Activated CD4-positive, alpha-beta T cell treated with anti-CD3 and anti-CD28 coated beads for 36 hours (primary cell): ENCODE data around the gene ASIC5. TPM values are rescaled to one million over a fixed set of nuclear protein-coding genes. Genes with fewer than 3 reads are reported as not detected.

Experiments
- ATAC-seq: fragments of 200-7000 bp; cut with Tn5 transposase; one replicate; pipeline ENCODE4 v1.10.0; 2021; ENCODE audit warnings: mild to moderate bottlenecking, moderate library complexity
- CTCF ChIA-PET: fragments of 350-600 bp; sonication (Branson Sonifier 250); formaldehyde crosslinking; loops from one replicate; lab custom pipeline; 2021; ENCODE audit warnings: antibody characterized with exemption; lab: Charles Lee
- POLR2A ChIA-PET: fragments of 350-600 bp; sonication (Branson Sonifier 250); formaldehyde crosslinking; loops from one replicate; lab custom pipeline; 2021; ENCODE audit warnings: antibody characterized with exemption, inconsistent platforms; lab: Charles Lee
- DNase-seq: peaks from one replicate; pipeline ENCODE4 v3.0.0-alpha.2; 2020
- H3K27ac Mint-ChIP-seq: one replicate; pipeline ENCODE4 v1.8.0; 2021; ENCODE audit warnings: mixed read lengths
- H3K27me3 Mint-ChIP-seq: one replicate; pipeline ENCODE4 v1.8.0; 2021; ENCODE audit warnings: mixed read lengths
- H3K36me3 Mint-ChIP-seq: one replicate; pipeline ENCODE4 v1.8.0; 2021; ENCODE audit warnings: low read depth, mixed read lengths
- H3K4me1 Mint-ChIP-seq: one replicate; pipeline ENCODE4 v1.8.0; 2021; ENCODE audit warnings: mixed read lengths
- H3K4me3 Mint-ChIP-seq: one replicate; pipeline ENCODE4 v1.8.0; 2021; ENCODE audit warnings: mild to moderate bottlenecking, moderate library complexity, mixed read lengths
- H3K9me3 Mint-ChIP-seq: one replicate; pipeline ENCODE4 v1.8.0; 2021; ENCODE audit warnings: low read depth, mixed read lengths
- intact Hi-C, 2 experiments: fragments of 100-400 bp; cut with DNase I in 1 of 2; cut with micrococcal nuclease in 1 of 2; formaldehyde crosslinking; loops; one replicate each; pipeline versions ENCODE4 v1.14.2 to v1.15.1; 2022 to 2024; cut with DNase I, micrococcal nuclease
- total RNA-seq, 2 experiments: library from RNA; stranded (reverse); gene quantifications; one replicate each; pipeline ENCODE4 v1.2.3, GENCODE V29; 2021

Gene ASIC5
- total RNA-seq, 2 experiments from 2014 or later: not detected

DNA sequence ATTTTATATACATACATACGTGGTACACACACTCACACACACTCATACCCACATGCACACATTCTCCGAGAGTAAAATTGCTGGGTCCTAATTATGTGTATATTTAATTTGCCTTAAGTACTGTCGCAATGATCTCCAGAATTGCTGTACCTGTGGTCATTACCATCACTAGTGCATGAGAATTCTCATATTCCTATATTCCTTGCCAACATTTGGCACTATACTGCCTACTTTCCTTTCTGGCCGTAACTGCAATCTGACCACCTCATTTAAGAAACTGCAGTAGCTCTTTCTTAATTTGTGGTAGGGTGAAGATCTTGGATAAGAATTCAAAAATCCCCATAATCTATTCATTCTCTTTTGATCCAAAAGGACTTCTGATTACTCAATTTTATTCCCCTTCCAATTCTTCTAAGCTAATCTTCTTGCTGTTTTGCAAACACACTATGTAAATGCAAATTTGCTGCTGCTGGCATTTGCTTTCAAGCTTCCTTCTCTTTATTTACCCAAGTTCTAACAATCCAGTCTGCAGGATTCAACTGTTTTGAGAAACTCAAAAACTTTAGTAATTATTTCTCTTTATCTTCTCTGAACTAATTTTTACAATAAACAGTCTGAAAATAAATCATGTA lies 45.1 kb downstream of the ASIC5 start:
- CTCF ChIA-PET: no interaction called here
- no peak overlapping the region for H3K4me3 Mint-ChIP-seq

DNA sequence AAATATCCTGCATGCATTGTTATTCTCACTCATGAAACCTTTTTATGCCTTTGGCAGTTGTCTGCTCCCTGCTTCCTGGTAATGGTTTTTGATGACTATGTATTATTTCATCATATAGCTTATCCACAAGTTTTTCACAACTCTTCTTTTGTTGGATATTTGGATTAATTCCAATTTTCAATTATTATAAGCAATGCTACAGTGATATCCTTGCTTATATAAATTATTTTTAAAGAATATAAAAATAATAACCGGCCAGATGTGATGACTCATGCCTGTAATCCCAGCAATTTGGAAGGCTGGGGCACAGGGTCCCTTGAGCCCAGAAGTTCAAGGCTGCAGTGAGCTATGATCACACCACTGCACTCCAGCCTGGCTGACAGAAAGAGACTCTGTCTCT lies 47.0 kb downstream of the ASIC5 start:
- ChIA-PET POLR2A (no interaction called here), CTCF (interaction anchor here (0.6 kb wide), 1 partner anchor 1508 kb away, joined by 3 read pairs; no protein-coding TSS in a partner anchor)
- Mint-ChIP-seq H3K4me1 (no peaks in the 10 kb centered on the region), H3K4me3 (no peak overlapping the region), H3K27me3 (peaks cover 11% of the 10 kb centered on the region), H3K27ac (no peak overlapping the region), H3K9me3 (no peaks in the 10 kb centered on the region), H3K36me3 (no peaks in the 10 kb centered on the region)
- no peak for ATAC-seq
- intact Hi-C loops: no loop called here
- DNase-seq: no peak

More for the DNA sequence above, 45.1 kb downstream of the ASIC5 start:
- H3K27ac Mint-ChIP-seq: no peak overlapping the region
- peaks cover 13% of the 10 kb centered on the region for H3K27me3 Mint-ChIP-seq
- POLR2A ChIA-PET: no interaction called here
- DNase-seq (no peak), ATAC-seq (no peak)
- H3K4me1 Mint-ChIP-seq: no peaks in the 10 kb centered on the region
- H3K9me3 Mint-ChIP-seq: no peaks in the 10 kb centered on the region
- no peaks in the 10 kb centered on the region for H3K36me3 Mint-ChIP-seq
- intact Hi-C loops: no loop called here

DNA sequence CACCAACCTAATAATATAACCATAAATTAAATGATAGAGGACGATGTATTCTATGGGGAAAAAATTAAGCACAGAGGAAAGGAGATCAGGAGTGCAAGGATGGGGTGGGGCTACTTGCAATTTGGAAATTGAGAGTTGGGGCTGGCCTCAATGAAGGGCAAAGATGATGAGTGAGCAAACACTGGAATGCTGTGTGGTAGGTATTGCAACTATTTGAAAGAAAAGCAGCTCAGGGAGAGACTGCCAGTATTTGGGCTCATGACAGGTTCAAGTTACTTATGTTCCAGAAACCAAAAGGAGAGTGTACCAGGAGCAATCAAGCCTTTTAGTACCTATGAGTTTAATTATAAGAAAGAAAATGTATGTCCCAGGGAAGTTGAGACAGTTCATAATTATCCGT lies 47.4 kb downstream of the ASIC5 start:
- no peak for DNase-seq
- intact Hi-C loops: no loop called here
- peaks cover 11% of the 10 kb centered on the region for H3K27me3 Mint-ChIP-seq
- H3K9me3 Mint-ChIP-seq: no peaks in the 10 kb centered on the region
- no peak overlapping the region for H3K27ac Mint-ChIP-seq
- POLR2A ChIA-PET: no interaction called here
- no peaks in the 10 kb centered on the region for H3K4me1 Mint-ChIP-seq
- no peak overlapping the region for H3K4me3 Mint-ChIP-seq
- no peaks in the 10 kb centered on the region for H3K36me3 Mint-ChIP-seq
- ATAC-seq: no peak
- CTCF ChIA-PET: interaction anchor here (0.6 kb wide), 1 partner anchor 1508 kb away, joined by 3 read pairs; no protein-coding TSS in a partner anchor

DNA sequence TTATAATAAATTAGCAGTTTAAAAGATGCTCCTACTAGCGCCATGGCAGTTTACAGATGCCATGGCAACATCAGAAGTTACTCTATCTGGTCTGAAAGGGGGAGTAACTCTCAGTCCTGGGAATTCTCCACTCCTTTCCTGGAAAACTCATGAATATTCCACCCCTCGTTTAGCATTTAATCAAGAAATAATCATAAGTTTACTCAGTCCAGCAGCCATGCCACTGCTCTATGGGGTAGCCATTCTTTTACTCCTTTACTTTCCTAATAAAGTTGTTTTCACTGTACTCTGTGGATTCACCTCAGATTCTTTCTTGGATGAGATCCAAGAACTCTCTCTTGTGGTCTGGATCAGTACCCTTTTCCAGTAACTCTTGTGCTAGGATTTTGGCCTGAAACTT lies 55.0 kb downstream of the ASIC5 start:
- H3K4me1 Mint-ChIP-seq: no peaks in the 10 kb centered on the region
- H3K4me3 Mint-ChIP-seq: no peak overlapping the region
- DNase-seq (no peak), ATAC-seq (no peak)
- no peaks in the 10 kb centered on the region for H3K9me3 Mint-ChIP-seq
- POLR2A ChIA-PET: no interaction called here
- no peaks in the 10 kb centered on the region for H3K36me3 Mint-ChIP-seq
- CTCF ChIA-PET: interaction anchor here (1.1 to 3.1 kb wide), 2 partner anchors 139 to 142 kb away, joined by 3 to 30 read pairs; partner anchors contain the start of gene CTSO
- peaks cover 3% of the 10 kb centered on the region for H3K27me3 Mint-ChIP-seq
- intact Hi-C loops: no loop called here
- no peak overlapping the region for H3K27ac Mint-ChIP-seq

DNA sequence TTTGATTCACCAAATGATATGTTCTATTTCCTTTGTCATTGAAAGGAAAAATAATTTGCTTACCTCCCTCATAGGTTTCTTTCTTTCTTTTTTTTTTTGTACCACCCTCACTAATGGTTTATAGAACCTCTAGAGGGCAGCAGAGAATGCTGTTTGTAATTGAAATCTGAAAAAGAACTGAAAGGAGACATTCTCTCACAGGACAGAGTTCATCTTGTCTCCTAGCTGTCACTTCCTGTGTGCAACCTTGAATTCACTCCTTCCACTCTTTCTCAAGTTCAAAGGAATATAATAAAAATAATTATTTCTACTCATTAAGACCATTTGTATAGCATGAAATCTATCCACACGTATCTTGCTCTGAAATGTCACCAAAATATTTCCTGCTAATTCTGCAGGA lies 56.2 kb downstream of the ASIC5 start:
- peak; percentile 19 for DNase-seq
- no peaks in the 10 kb centered on the region for H3K36me3 Mint-ChIP-seq
- no peak overlapping the region for H3K27ac Mint-ChIP-seq
- H3K9me3 Mint-ChIP-seq: no peaks in the 10 kb centered on the region
- ChIA-PET POLR2A (no interaction called here), CTCF (interaction anchor here (0.6 to 3.1 kb wide), 6 partner anchors 13 to 581 kb away, joined by 3 to 30 read pairs (median 4); partner anchors contain the start of gene CTSO)
- H3K27me3 Mint-ChIP-seq: no peaks in the 10 kb centered on the region
- H3K4me3 Mint-ChIP-seq: no peak overlapping the region
- no peaks in the 10 kb centered on the region for H3K4me1 Mint-ChIP-seq
- intact Hi-C loops: loop anchor here (1.0 to 5.0 kb wide), 3 partner anchors 143 to 1157 kb away; partner anchors contain the start of gene CTSO (in 2 of the 2)
- ATAC-seq: peak; percentile 85

DNA sequence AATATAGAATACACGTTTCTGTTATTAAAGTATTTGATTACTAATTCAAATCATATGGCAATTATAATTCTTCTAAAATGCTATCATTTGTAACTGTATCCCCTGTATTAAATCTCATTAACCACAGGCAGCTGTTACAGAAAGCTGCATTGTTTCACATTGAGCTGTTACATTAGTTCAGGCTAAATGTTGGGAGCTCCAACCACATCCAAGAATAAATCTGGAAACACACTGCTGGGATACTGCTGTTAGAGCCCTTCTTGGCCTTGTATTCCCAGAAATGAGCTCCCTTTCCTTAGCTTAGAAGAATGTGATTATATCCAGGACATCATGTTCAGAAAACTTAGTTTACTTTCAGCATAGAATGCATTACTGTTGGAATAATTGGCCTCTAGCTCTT lies 59.1 kb downstream of the ASIC5 start:
- ATAC-seq (no peak), DNase-seq (no peak)
- Mint-ChIP-seq H3K36me3 (no peaks in the 10 kb centered on the region), H3K4me1 (no peaks in the 10 kb centered on the region), H3K9me3 (no peaks in the 10 kb centered on the region), H3K27ac (no peak overlapping the region), H3K4me3 (no peak overlapping the region), H3K27me3 (no peaks in the 10 kb centered on the region)
- ChIA-PET CTCF (interaction anchor here (1.1 to 1.5 kb wide), 2 partner anchors 10 to 147 kb away, joined by 4 read pairs; partner anchors contain the start of gene CTSO), POLR2A (no interaction called here)
- intact Hi-C loops: loop anchor here in 1 of 2 experiments (5.0 kb wide), 2 partner anchors 570 to 1160 kb away; no protein-coding TSS in a partner anchor

DNA sequence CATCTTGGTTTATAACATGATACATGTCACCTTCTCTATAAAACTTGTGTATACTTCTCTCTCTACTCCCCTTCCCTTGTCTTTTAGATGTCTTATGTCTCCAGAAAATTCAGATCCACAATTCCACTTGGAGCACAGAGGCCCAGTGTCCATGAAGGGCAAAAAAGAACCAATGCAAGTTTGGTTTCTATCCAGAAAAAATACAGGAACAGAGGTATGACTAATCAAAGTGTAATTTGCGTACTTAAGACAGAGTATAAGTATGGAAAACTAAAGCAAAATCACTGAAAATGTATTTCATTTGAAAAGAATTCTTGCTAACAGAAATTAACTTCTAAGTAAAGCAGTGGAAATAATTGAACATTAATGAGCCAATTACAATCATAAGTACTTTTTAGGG lies 61.1 kb downstream of the ASIC5 start:
- H3K36me3 Mint-ChIP-seq: no peaks in the 10 kb centered on the region
- no peak for DNase-seq
- H3K27me3 Mint-ChIP-seq: no peaks in the 10 kb centered on the region
- H3K4me1 Mint-ChIP-seq: no peaks in the 10 kb centered on the region
- ChIA-PET CTCF (no interaction called here), POLR2A (no interaction called here)
- ATAC-seq: no peak
- intact Hi-C loops: loop anchor here in 1 of 2 experiments (5.0 kb wide), 2 partner anchors 572 to 1162 kb away; no protein-coding TSS in a partner anchor
- no peaks in the 10 kb centered on the region for H3K9me3 Mint-ChIP-seq
- no peak overlapping the region for H3K27ac Mint-ChIP-seq
- H3K4me3 Mint-ChIP-seq: no peak overlapping the region

DNA sequence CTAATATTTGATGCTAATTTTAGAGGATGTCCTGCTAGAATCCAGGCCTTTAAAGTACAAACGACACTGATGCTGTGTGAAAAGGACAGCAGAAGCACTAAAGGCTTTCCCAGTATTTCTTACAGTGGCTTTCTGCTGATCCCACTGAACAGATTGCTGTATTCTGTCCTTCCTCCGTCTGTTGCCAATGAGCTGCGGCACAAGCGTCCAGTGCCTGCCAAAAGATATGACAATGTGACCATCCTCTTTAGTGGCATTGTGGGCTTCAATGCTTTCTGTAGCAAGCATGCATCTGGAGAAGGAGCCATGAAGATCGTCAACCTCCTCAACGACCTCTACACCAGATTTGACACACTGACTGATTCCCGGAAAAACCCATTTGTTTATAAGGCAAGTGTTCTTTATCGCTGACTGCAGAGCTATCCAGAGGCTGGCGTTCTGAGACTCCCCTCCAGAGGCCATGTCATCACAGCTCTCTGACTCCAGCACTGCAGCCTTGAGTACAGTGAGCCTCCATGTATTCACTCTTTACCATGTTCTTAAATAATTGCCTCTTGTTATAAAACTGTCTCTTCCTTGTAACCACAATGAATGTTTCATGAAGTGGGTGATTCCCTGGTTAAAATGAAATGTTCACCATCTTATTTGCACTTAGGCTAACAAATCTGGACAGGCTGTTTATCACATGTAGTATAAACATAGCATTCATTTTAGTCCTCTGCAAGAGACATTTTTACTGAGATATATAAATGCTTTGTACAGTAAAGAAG lies 63.7 kb downstream of the ASIC5 start:
- H3K27ac Mint-ChIP-seq: no peak overlapping the region
- CTCF ChIA-PET: no interaction called here

DNA sequence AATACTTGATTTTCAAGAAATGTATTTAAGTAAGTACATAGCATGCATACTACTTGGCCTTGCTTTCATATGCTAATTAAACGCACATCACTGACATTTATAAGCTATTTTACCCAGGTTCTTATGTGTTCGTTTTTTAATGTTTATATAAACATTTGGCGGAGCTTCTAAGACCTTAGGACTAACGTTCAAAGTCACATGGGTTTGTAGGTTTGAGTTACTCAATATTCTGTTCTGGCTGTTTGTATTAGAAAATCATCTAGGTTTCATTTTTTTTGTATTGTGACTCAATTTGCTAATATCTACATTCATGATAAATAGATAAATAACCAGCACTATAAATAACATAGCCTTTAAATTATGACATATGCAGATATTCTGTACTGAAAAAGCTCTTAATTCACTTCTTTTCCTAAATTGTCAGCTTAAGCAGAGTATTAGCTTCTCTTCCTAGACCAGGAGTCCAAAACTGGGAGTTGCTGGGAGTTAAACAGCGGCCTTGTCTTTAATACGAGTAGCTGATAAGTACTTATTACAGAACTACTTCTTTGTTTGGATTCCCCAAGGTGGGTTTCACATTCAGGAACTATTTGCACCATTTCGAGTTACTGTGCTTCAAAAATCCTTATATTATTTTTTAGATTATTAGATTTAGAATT lies 65.3 kb downstream of the ASIC5 start:
- Mint-ChIP-seq H3K36me3 (no peaks in the 10 kb centered on the region), H3K4me1 (peaks cover 3% of the 10 kb centered on the region), H3K9me3 (no peaks in the 10 kb centered on the region), H3K27ac (no peak overlapping the region), H3K27me3 (peaks cover 5% of the 10 kb centered on the region), H3K4me3 (no peak overlapping the region)
- intact Hi-C loops: no loop called here
- ATAC-seq (no peak), DNase-seq (no peak)
- ChIA-PET POLR2A (no interaction called here), CTCF (interaction anchor here (1.3 to 1.6 kb wide), 2 partner anchors 14 to 19 kb away, joined by 3 to 6 read pairs; no protein-coding TSS in a partner anchor)

More for the DNA sequence above, 63.7 kb downstream of the ASIC5 start:
- no peak for ATAC-seq
- intact Hi-C loops: no loop called here
- Mint-ChIP-seq H3K9me3 (no peaks in the 10 kb centered on the region), H3K27me3 (no peaks in the 10 kb centered on the region), H3K36me3 (no peaks in the 10 kb centered on the region), H3K4me3 (no peak overlapping the region), H3K4me1 (peaks cover 3% of the 10 kb centered on the region)
- POLR2A ChIA-PET: no interaction called here
- no peak for DNase-seq

DNA sequence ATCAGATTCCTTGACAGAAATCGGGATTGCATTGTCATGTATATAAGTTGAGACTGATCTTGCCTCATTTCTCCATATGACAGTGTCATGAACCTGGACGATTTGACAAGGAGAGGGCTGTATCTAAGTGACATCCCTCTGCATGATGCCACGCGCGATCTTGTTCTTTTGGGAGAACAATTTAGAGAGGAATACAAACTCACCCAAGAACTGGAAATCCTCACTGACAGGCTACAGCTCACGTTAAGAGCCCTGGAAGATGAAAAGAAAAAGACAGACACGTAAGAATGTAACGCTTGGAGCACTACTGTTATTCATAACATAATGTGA lies 66.3 kb downstream of the ASIC5 start:
- Mint-ChIP-seq H3K4me1 (peaks cover 3% of the 10 kb centered on the region), H3K27me3 (peaks cover 5% of the 10 kb centered on the region), H3K36me3 (no peaks in the 10 kb centered on the region), H3K9me3 (no peaks in the 10 kb centered on the region), H3K4me3 (no peak overlapping the region), H3K27ac (no peak overlapping the region)
- ATAC-seq: no peak
- intact Hi-C loops: no loop called here
- no peak for DNase-seq
- CTCF ChIA-PET: interaction anchor here (0.8 to 1.6 kb wide), 2 partner anchors 18 to 153 kb away, joined by 3 read pairs; no protein-coding TSS in a partner anchor
- POLR2A ChIA-PET: no interaction called here

DNA sequence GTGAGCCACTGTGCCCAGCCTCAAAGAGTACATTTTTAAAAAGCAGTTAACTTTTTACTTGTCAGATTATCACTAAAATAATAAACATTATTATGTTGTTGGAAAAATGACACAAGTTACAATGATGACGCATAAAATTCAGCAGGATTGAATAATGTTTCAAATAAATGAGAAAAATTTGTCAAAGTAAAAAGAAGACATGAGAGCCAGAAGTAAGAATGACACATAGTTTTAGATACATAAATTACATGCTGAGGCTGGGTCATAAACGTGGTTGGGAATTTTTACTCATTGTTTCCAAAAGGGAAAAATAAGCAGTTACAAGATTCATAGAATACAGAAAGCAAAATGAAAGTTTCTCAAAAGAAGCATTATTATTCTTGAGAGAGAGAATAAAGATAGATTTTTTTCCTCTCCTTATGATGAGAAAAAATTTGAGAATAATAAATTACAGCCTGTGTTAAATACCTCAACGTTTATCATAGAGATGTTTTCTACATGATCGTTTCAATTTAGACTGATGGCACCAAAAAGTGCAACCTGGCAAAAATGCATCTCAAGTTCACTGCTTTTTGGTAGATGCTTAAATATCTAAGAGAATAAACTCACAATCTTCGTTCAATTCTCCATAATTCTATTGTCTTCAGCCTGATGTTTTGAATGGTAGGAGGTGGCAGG lies 66.8 kb downstream of the ASIC5 start:
- ChIA-PET CTCF (interaction anchor here (0.8 to 1.6 kb wide), 2 partner anchors 18 to 153 kb away, joined by 3 read pairs; no protein-coding TSS in a partner anchor), POLR2A (no interaction called here)
- Mint-ChIP-seq H3K27ac (no peak overlapping the region), H3K36me3 (no peaks in the 10 kb centered on the region), H3K9me3 (no peaks in the 10 kb centered on the region), H3K4me3 (no peak overlapping the region), H3K4me1 (peaks cover 3% of the 10 kb centered on the region), H3K27me3 (peaks cover 5% of the 10 kb centered on the region)
- ATAC-seq (peak; percentile 44), DNase-seq (no peak)
- intact Hi-C loops: no loop called here
